ENCODE measurements around the gene U2AF1L4. TPM values are rescaled to one million over a fixed set of nuclear protein-coding genes. Genes with fewer than 3 reads are reported as not detected.

The U2AF1L4 gene
- total RNA-seq, 1 experiment from 2014 or later, result 24.6 TPM

DNA sequence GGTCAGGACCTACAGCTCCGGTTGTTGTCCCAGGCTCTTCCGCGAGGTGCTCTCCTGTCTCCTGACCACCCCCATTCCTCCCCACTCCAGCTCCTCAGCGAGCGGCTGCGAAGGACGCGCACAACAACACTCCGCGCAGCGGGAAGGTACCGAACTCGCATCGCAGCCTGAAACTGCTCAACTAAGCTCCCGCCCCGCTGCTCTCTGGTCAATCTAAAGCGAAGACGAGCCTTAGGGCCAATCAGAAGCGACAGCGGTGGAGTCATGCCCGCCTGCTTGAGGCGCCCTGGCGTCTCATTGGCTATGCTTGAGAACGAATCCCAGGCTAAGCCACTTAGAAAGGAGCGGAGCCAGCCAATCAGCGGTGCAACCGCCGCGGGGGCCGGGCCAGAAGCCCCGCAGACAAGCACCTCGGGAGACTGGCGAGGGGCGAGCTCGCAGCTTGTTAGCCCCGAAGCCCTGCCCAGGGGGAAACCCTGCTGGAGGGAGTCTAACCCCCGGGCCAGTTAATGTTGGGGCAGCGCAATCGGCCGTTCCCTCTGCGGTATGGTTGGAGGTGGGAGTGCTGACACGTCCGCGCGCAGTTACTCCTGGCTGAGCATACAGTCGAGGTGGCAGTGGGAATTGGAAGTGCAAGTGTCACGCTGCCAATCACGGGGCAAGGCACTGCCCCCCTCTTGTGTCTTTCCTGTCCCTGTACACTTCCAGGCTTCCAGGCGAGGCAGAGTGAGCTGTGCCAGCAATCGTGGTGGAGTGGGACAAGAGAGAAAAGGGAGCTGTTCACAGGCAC is 42.8 kb downstream of the U2AF1L4 start:
- H3K27me3 ChIP-seq (replicated peaks; ENCODE audit: control insufficient read depth, insufficient read depth, low read length), result no peaks in the 10 kb centered on the region
- Mint-ChIP-seq H3K4me1 (ENCODE audit: low read depth, unreplicated experiment) (peaks cover 6% of the 10 kb centered on the region), H3K9me3 (ENCODE audit: unreplicated experiment) (no peaks in the 10 kb centered on the region), H3K36me3 (ENCODE audit: insufficient read depth, unreplicated experiment) (peaks cover 9% of the 10 kb centered on the region), H3K27ac (ENCODE audit: unreplicated experiment) (peak overlapping the region; percentile 64), H3K27me3 (ENCODE audit: insufficient read depth, unreplicated experiment) (peaks cover 3% of the 10 kb centered on the region), H3K4me3 (ENCODE audit: unreplicated experiment) (peak overlapping the region; percentile 82)
- no peaks in the 10 kb centered on the region for H3K4me1 ChIP-seq
- no peak for TF ChIP-seq CTCF (IDR thresholded peaks at IDR 0.05; ENCODE audit: insufficient read depth in 1 of 2, low read depth in 1 of 2, low read length in 1 of 2, severe bottlenecking in 1 of 2, unreplicated experiment in 1 of 2)
- BruUV-seq (replicated peaks), result no TSS peak
- intact Hi-C loops (cut with micrococcal nuclease; ENCODE audit: unreplicated experiment), result loop anchor here (1.0 to 5.0 kb wide), 3 partner anchors 9 to 350 kb away; partner anchors contain the start of genes THAP8 and WDR62
- H3K4me3 ChIP-seq (ENCODE audit: low read depth, low read length), result peak overlapping the region; percentile 71
- no peaks in the 10 kb centered on the region for H3K36me3 ChIP-seq (ENCODE audit: control insufficient read depth, insufficient read depth, low read length)
- DNase-seq, result peak; percentile 95 to 98
- ChIA-PET CTCF (interaction anchor here (0.5 to 1.7 kb wide), 14 partner anchors 8 to 229 kb away, joined by 3 to 8 read pairs (median 4); partner anchors contain the start of genes COX6B1, LIN37, PSENEN and U2AF1L4), POLR2A (interaction anchor here (0.5 to 1.2 kb wide), 7 partner anchors 18 to 435 kb away, joined by 3 to 9 read pairs (median 3); partner anchors contain the start of genes COX6B1 and LIN37)
- H3K9me3 ChIP-seq, result no peaks in the 10 kb centered on the region

DNA sequence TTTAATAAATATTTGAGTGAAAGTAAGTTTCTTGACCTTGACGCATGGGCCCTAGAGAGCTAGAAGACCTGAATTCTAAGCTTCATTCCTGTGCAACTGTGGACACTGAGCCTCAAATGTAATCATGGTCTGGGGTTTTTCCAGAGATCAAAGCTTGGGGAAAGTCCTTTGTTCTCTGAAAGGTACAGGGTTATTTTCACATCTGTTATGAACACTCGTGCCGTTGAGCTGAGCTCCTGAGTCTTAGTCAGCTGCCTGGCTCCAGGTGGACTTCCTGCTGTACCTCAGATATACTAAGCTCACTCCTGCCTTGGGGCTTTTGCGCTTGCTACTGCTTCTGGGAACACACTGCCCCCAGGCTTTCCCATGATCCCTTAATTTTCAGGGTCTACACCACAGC is 48.4 kb downstream of the U2AF1L4 start:
- no peaks in the 10 kb centered on the region for H3K4me1 ChIP-seq
- ChIA-PET POLR2A (interaction anchor here (0.5 to 1.3 kb wide), 2 partner anchors 18 to 49 kb away, joined by 3 to 4 read pairs; partner anchors contain the start of gene COX6B1), CTCF (interaction anchor here (0.6 to 1.1 kb wide), 3 partner anchors 19 to 157 kb away, joined by 3 to 4 read pairs (median 3); no protein-coding TSS in a partner anchor)
- H3K9me3 Mint-ChIP-seq (ENCODE audit: unreplicated experiment), result no peaks in the 10 kb centered on the region
- no TSS peak for BruUV-seq (replicated peaks)
- H3K27me3 ChIP-seq (replicated peaks; ENCODE audit: control insufficient read depth, insufficient read depth, low read length), result no peaks in the 10 kb centered on the region
- intact Hi-C loops (cut with micrococcal nuclease; ENCODE audit: unreplicated experiment), result no loop called here
- no peak overlapping the region for H3K27ac Mint-ChIP-seq (ENCODE audit: unreplicated experiment)
- DNase-seq, result peak in 1 of 2 experiments; percentile 19
- H3K4me1 Mint-ChIP-seq (ENCODE audit: low read depth, unreplicated experiment), result peaks cover 6% of the 10 kb centered on the region
- TF ChIP-seq CTCF (IDR thresholded peaks at IDR 0.05; ENCODE audit: insufficient read depth in 1 of 2, low read depth in 1 of 2, low read length in 1 of 2, severe bottlenecking in 1 of 2, unreplicated experiment in 1 of 2), result no peak
- no peak overlapping the region for H3K4me3 ChIP-seq (ENCODE audit: low read depth, low read length)
- H3K27me3 Mint-ChIP-seq (ENCODE audit: insufficient read depth, unreplicated experiment), result no peaks in the 10 kb centered on the region
- H3K4me3 Mint-ChIP-seq (ENCODE audit: unreplicated experiment), result no peak overlapping the region
- H3K9me3 ChIP-seq, result no peaks in the 10 kb centered on the region; the same call in 1 of the 2 replicates
- H3K36me3 ChIP-seq (ENCODE audit: control insufficient read depth, insufficient read depth, low read length), result no peaks in the 10 kb centered on the region
- H3K36me3 Mint-ChIP-seq (ENCODE audit: insufficient read depth, unreplicated experiment), result no peaks in the 10 kb centered on the region

- no peaks in the 10 kb centered on the region for H3K36me3 ChIP-seq (ENCODE audit: control insufficient read depth, insufficient read depth, low read length)
- Mint-ChIP-seq H3K4me1 (ENCODE audit: low read depth, unreplicated experiment) (peaks cover 6% of the 10 kb centered on the region), H3K9me3 (ENCODE audit: unreplicated experiment) (no peaks in the 10 kb centered on the region), H3K36me3 (ENCODE audit: insufficient read depth, unreplicated experiment) (no peaks in the 10 kb centered on the region), H3K4me3 (ENCODE audit: unreplicated experiment) (no peak overlapping the region), H3K27me3 (ENCODE audit: insufficient read depth, unreplicated experiment) (no peaks in the 10 kb centered on the region), H3K27ac (ENCODE audit: unreplicated experiment) (no peak overlapping the region)
- no peak for TF ChIP-seq CTCF (IDR thresholded peaks at IDR 0.05; ENCODE audit: insufficient read depth in 1 of 2, low read depth in 1 of 2, low read length in 1 of 2, severe bottlenecking in 1 of 2, unreplicated experiment in 1 of 2)
- no peaks in the 10 kb centered on the region; the same call in 1 of the 2 replicates for H3K9me3 ChIP-seq
- DNase-seq, result no peak
- BruUV-seq (replicated peaks), result no TSS peak
- H3K4me3 ChIP-seq (ENCODE audit: low read depth, low read length), result no peak overlapping the region
- H3K27me3 ChIP-seq (replicated peaks; ENCODE audit: control insufficient read depth, insufficient read depth, low read length), result no peaks in the 10 kb centered on the region
- intact Hi-C loops (cut with micrococcal nuclease; ENCODE audit: unreplicated experiment), result no loop called here
- POLR2A ChIA-PET, result interaction anchor here (0.5 kb wide), 1 partner anchor 19 kb away, joined by 3 read pairs; no protein-coding TSS in a partner anchor
- CTCF ChIA-PET, result interaction anchor here (0.6 kb wide), 1 partner anchor 25 kb away, joined by 4 read pairs; no protein-coding TSS in a partner anchor
- no peaks in the 10 kb centered on the region for H3K4me1 ChIP-seq
Measured at GRCh38 chr19:35695895-35696422, 49.3 kb downstream of the U2AF1L4 start.

Data from Caco-2 (cell line).